AG09319 (cell line): ENCODE data around the gene MTHFD1L.
A peak's percentile ranks its signal among the peaks of the same experiment; 100 is the strongest.
"Not testable (repeated sequence)": the region's sequence is repeated elsewhere in the genome, so short reads cannot be mapped to it uniquely, and the experiment has no call there.

Experiments used
- DNase-seq: peaks from one replicate; pipeline ENCODE4 v3.0.0-alpha.2; 2010; ENCODE audit warnings: low read depth; ENCODE audit errors: extremely low read depth
- CTCF ChIP-seq: IDR thresholded peaks from 2 replicates; pipeline ENCODE4 v1.5.1; 2011; ENCODE audit warnings: low read depth, mild to moderate bottlenecking, inconsistent platforms, low read length, moderate library complexity

MTHFD1L gene

GRCh38 chr6:151034825-151035781 lies 169.6 kb downstream of the MTHFD1L start:
- no peak for DNase-seq
- TF ChIP-seq CTCF, result no peak

- peak; percentile 53 for DNase-seq
These were observed 170.8 kb downstream of the MTHFD1L start for GRCh38 chr6:151036211-151036721.

GRCh38 chr6:151036869-151037680 lies 171.6 kb downstream of the MTHFD1L start:
- no peak for DNase-seq
- TF ChIP-seq CTCF, result no peak

- TF ChIP-seq CTCF, result no peak
- DNase-seq, result no peak
These were observed 173.1 kb downstream of the MTHFD1L start for GRCh38 chr6:151038616-151039015.

DNA sequence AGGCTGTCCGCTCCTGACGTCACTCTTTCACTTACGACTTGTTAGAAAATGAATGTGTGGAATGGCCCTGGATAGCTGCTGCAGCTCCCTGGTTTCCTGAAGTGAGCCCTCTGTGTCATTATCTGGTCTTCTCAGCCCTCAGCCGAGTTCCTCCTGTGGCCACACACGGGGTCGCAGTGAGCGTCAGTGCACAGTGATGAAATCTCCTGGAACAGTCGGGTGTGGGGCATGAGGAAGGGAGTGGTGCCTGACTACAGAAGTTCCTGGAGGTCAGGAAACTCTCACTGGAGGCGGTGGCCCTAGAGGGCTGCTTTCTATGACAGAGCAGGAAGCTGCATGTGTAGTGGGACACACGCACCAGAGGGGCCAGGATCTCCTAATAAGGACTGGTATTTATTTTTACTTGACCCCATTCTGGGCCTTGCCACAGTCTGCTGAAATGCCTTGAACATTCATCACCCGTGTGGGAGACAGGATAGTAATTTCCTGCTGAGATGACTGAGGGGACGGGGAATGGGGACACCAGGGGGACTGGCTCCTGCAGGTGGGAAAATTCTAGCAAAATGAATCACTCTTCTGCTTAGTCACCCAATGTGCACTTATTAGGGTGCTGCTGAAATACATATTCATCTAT lies 175.5 kb downstream of the MTHFD1L start:
- peak; percentile 0; the same call in 1 of the 2 replicates for TF ChIP-seq CTCF
- DNase-seq, result peak; percentile 59

GRCh38 chr6:151041686-151042085 lies 176.2 kb downstream of the MTHFD1L start:
- no peak for DNase-seq
- TF ChIP-seq CTCF, result no peak

DNA sequence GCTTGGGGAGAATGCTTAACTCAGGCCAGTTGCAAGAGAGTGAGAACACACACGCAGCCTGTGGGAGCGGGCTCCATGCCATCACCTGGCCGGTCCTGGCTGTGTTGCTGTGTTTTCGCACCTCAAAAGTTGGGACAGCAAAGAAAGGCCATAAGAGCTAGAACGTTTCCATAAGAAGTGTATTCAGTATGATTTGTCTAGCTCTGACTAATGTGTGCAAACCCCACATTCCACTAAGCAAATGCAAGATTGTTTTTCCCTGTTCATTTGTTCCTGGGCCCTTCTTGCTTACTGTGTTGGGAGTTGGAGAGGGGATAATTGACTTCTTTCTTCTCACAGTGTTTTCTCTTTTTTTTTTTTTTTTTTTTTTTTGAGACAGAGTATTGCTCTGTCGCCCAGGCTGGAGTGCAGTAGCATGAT lies 177.4 kb downstream of the MTHFD1L start:
- not testable (repeated sequence) for DNase-seq
